ENCODE measurements around the gene ZNF138.

ZNF138 gene

DNA sequence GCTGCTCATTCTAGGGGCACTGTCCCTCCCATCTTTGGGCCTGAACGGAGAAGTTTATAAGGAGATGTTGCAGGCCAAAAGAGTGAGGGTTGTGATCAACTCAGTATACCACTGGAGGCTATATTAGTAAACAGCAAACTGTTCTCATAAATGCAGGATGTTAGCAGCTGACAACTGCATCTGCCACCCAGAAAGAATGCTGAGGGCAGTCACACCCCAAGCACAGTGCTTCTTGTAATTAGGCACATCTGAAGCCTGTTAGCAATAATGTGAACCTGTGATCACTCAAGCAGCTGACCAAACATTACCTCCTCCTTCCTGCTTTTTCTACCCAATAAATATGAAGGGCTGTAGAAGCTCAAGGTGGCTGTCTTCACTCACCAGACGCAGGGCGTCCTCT lies 38.4 kb upstream of the ZNF138 start:
- Histone ChIP-seq H3K23ac (ENCODE audit: low read length) (no peak overlapping the region), H3K27me3 (ENCODE audit: insufficient read depth, low read length) (no peaks in the 10 kb centered on the region), H3K9ac (ENCODE audit: low read length) (no peak overlapping the region), H3K4ac (ENCODE audit: low read depth, low read length) (no peak overlapping the region), H3K79me2 (ENCODE audit: control insufficient read depth, insufficient read depth, low read length, poor library complexity) (no peaks in the 10 kb centered on the region), H3K4me2 (ENCODE audit: low read length) (no peak overlapping the region), H2BK120ac (ENCODE audit: insufficient read depth, low read length, poor library complexity) (no peak overlapping the region), H3K36me3 (ENCODE audit: control insufficient read depth in 1 of 2, insufficient read depth in 2 of 2, low read length in 2 of 2) (no peaks in the 10 kb centered on the region), H4K91ac (ENCODE audit: low read depth, low read length) (no peak overlapping the region), H3K14ac (ENCODE audit: low read length) (no peak overlapping the region), H3K18ac (ENCODE audit: low read length) (no peak overlapping the region), H3K9me3 (ENCODE audit: insufficient read depth, low read depth, low read length) (peaks cover 12% of the 10 kb centered on the region), H2AFZ (ENCODE audit: insufficient read depth, low read length, poor library complexity) (no peak overlapping the region), H3K4me1 (ENCODE audit: control insufficient read depth in 1 of 2, insufficient read depth in 2 of 2, low read length in 2 of 2) (no peaks in the 10 kb centered on the region), H2AK5ac (ENCODE audit: low read length) (no peak overlapping the region), H3K79me1 (ENCODE audit: low read length) (no peaks in the 10 kb centered on the region), H4K12ac (ENCODE audit: low read depth, low read length) (no peak overlapping the region), H3K4me3 (ENCODE audit: low read depth, low read length) (no peak overlapping the region), H3K27ac (ENCODE audit: low read depth, low read length) (no peak overlapping the region), H4K8ac (ENCODE audit: low read depth, low read length) (no peak overlapping the region), H2BK12ac (ENCODE audit: low read length) (no peak overlapping the region), H2BK5ac (ENCODE audit: low read depth, low read length, poor library complexity) (no peak overlapping the region)
- peak; percentile 24 to 40 for DNase-seq
- WGBS (ENCODE audit: extremely low coverage, insufficient coverage, insufficient read length), result no CpG with 5 or more reads among the region's 3 CpGs

DNA sequence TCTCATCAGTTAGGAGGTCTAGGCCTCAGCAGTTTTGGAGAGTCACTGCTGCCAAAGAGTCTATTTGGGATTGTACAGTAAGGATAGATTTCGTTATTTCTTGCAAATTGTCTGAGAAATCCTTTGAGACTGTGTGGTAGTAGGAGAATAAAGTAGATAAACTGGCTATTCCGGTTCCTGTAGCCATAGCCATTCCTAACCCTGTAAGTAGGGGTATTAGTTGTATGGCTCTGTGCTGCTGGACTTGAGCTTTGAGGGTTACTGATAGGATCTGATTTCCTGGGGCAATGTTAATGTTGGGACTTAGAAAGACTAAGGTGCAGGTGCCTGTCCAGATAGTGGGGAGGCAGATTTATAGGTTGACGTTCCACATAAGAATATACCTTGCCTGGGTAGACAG lies 36.1 kb upstream of the ZNF138 start:
- Histone ChIP-seq H2AK5ac (ENCODE audit: low read length) (no peak overlapping the region), H3K27ac (ENCODE audit: low read depth, low read length) (no peak overlapping the region), H4K12ac (ENCODE audit: low read depth, low read length) (no peak overlapping the region), H2AFZ (ENCODE audit: insufficient read depth, low read length, poor library complexity) (no peak overlapping the region), H2BK120ac (ENCODE audit: insufficient read depth, low read length, poor library complexity) (no peak overlapping the region), H3K79me2 (ENCODE audit: control insufficient read depth, insufficient read depth, low read length, poor library complexity) (no peaks in the 10 kb centered on the region), H3K23ac (ENCODE audit: low read length) (no peak overlapping the region), H3K4ac (ENCODE audit: low read depth, low read length) (no peak overlapping the region), H4K8ac (ENCODE audit: low read depth, low read length) (no peak overlapping the region), H2BK5ac (ENCODE audit: low read depth, low read length, poor library complexity) (no peak overlapping the region), H2BK12ac (ENCODE audit: low read length) (no peak overlapping the region), H3K9me3 (ENCODE audit: insufficient read depth, low read depth, low read length) (peaks cover 8% of the 10 kb centered on the region), H3K27me3 (ENCODE audit: insufficient read depth, low read length) (no peaks in the 10 kb centered on the region), H3K18ac (ENCODE audit: low read length) (no peak overlapping the region), H3K14ac (ENCODE audit: low read length) (no peak overlapping the region), H3K4me2 (ENCODE audit: low read length) (no peak overlapping the region), H3K4me1 (ENCODE audit: control insufficient read depth in 1 of 2, insufficient read depth in 2 of 2, low read length in 2 of 2) (no peaks in the 10 kb centered on the region), H4K91ac (ENCODE audit: low read depth, low read length) (no peak overlapping the region), H3K79me1 (ENCODE audit: low read length) (no peaks in the 10 kb centered on the region), H3K9ac (ENCODE audit: low read length) (no peak overlapping the region), H3K36me3 (ENCODE audit: control insufficient read depth in 1 of 2, insufficient read depth in 2 of 2, low read length in 2 of 2) (no peaks in the 10 kb centered on the region), H3K4me3 (ENCODE audit: low read depth, low read length) (no peak overlapping the region)
- WGBS (ENCODE audit: extremely low coverage, insufficient coverage, insufficient read length), result no CpG with 5 or more reads among the region's 3 CpGs
- DNase-seq, result peak; percentile 34 to 71

DNA sequence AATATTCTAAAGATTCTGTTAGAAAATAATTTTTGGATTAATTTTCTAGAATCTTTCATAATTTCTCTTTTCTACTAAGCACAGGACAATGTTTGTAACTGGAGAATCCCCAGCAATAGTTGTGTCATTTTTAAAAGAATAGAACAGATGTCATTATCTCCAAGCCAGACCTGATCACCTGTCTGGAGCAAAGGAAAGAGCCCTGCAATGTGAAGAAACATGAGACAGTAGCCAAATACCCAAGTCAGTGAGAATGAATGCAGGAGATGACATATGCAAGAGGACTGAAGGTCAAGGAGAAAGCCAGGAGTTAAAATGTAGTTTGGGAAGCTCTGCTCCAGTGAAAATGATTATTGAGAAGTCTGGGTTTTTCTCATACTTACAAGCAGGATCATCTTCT lies 25.4 kb upstream of the ZNF138 start:
- H4K91ac ChIP-seq (ENCODE audit: low read depth, low read length), result no peak overlapping the region
- H3K36me3 ChIP-seq (ENCODE audit: control insufficient read depth in 1 of 2, insufficient read depth in 2 of 2, low read length in 2 of 2), result no peaks in the 10 kb centered on the region
- H2BK12ac ChIP-seq (ENCODE audit: low read length), result no peak overlapping the region
- H3K27ac ChIP-seq (ENCODE audit: low read depth, low read length), result no peak overlapping the region
- H2BK120ac ChIP-seq (ENCODE audit: insufficient read depth, low read length, poor library complexity), result no peak overlapping the region
- no peak overlapping the region for H3K4me2 ChIP-seq (ENCODE audit: low read length)
- no peaks in the 10 kb centered on the region for H3K79me2 ChIP-seq (ENCODE audit: control insufficient read depth, insufficient read depth, low read length, poor library complexity)
- H3K9me3 ChIP-seq (ENCODE audit: insufficient read depth, low read depth, low read length), result no peaks in the 10 kb centered on the region
- DNase-seq, result no peak
- no peak overlapping the region for H3K4me3 ChIP-seq (ENCODE audit: low read depth, low read length)
- H3K4ac ChIP-seq (ENCODE audit: low read depth, low read length), result no peak overlapping the region
- H3K18ac ChIP-seq (ENCODE audit: low read length), result no peak overlapping the region
- H2BK5ac ChIP-seq (ENCODE audit: low read depth, low read length, poor library complexity), result no peak overlapping the region
- no peak overlapping the region for H3K23ac ChIP-seq (ENCODE audit: low read length)
- H3K9ac ChIP-seq (ENCODE audit: low read length), result no peak overlapping the region
- H3K79me1 ChIP-seq (ENCODE audit: low read length), result no peaks in the 10 kb centered on the region
- no peaks in the 10 kb centered on the region for H3K27me3 ChIP-seq (ENCODE audit: insufficient read depth, low read length)
- no peak overlapping the region for H2AK5ac ChIP-seq (ENCODE audit: low read length)
- no peaks in the 10 kb centered on the region for H3K4me1 ChIP-seq (ENCODE audit: control insufficient read depth in 1 of 2, insufficient read depth in 2 of 2, low read length in 2 of 2)
- no peak overlapping the region for H4K8ac ChIP-seq (ENCODE audit: low read depth, low read length)
- no peak overlapping the region for H4K12ac ChIP-seq (ENCODE audit: low read depth, low read length)
- no peak overlapping the region for H3K14ac ChIP-seq (ENCODE audit: low read length)
- no peak overlapping the region for H2AFZ ChIP-seq (ENCODE audit: insufficient read depth, low read length, poor library complexity)

DNA sequence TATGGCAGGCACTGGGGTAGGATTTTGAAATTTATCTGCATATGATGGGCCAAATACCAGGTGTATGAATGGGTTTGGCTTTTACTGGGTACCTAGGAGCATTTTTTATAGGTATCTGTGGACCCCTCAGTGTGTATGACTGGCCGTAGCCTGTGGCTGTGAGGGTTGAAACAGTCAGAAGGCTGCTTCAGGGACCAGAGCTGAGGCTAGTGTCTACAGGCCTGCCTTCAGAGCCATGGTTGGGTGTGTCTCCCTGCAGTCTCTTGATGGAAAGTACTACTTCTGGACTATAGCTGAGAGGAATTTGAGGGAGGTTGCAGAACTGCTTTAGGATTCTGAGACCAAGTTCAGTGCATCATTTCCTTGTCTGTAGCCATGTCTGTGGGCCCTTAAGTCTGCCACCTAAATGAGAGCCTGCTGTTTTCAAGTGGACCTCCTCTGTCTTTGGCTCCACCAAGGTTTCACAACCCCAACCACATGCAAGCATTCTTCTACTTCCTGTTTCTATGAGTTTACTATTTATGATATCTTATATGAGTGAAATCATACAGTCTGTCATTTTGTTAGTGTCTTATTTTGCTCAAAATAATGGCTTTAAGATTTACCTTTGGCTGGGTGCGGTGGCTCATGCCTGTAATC lies 19.9 kb upstream of the ZNF138 start:
- no peak overlapping the region for H4K8ac ChIP-seq (ENCODE audit: low read depth, low read length)
- no peak overlapping the region for H3K14ac ChIP-seq (ENCODE audit: low read length)
- no peak overlapping the region for H3K18ac ChIP-seq (ENCODE audit: low read length)
- H2BK5ac ChIP-seq (ENCODE audit: low read depth, low read length, poor library complexity), result no peak overlapping the region
- no peak overlapping the region for H3K4me2 ChIP-seq (ENCODE audit: low read length)
- no peak overlapping the region for H3K27ac ChIP-seq (ENCODE audit: low read depth, low read length)
- no peak overlapping the region for H4K12ac ChIP-seq (ENCODE audit: low read depth, low read length)
- no peak for DNase-seq
- WGBS (ENCODE audit: extremely low coverage, insufficient coverage, insufficient read length), result no CpG with 5 or more reads among the region's 2 CpGs
- H3K27me3 ChIP-seq (ENCODE audit: insufficient read depth, low read length), result no peaks in the 10 kb centered on the region
- H3K36me3 ChIP-seq (ENCODE audit: control insufficient read depth in 1 of 2, insufficient read depth in 2 of 2, low read length in 2 of 2), result no peaks in the 10 kb centered on the region
- H3K79me2 ChIP-seq (ENCODE audit: control insufficient read depth, insufficient read depth, low read length, poor library complexity), result no peaks in the 10 kb centered on the region
- no peak overlapping the region for H2AK5ac ChIP-seq (ENCODE audit: low read length)
- no peak overlapping the region for H2BK12ac ChIP-seq (ENCODE audit: low read length)
- H3K79me1 ChIP-seq (ENCODE audit: low read length), result no peaks in the 10 kb centered on the region
- no peak overlapping the region for H3K23ac ChIP-seq (ENCODE audit: low read length)
- H3K4me3 ChIP-seq (ENCODE audit: low read depth, low read length), result no peak overlapping the region
- no peak overlapping the region for H2BK120ac ChIP-seq (ENCODE audit: insufficient read depth, low read length, poor library complexity)
- H2AFZ ChIP-seq (ENCODE audit: insufficient read depth, low read length, poor library complexity), result no peak overlapping the region
- no peaks in the 10 kb centered on the region for H3K4me1 ChIP-seq (ENCODE audit: control insufficient read depth in 1 of 2, insufficient read depth in 2 of 2, low read length in 2 of 2)
- H3K4ac ChIP-seq (ENCODE audit: low read depth, low read length), result no peak overlapping the region
- H3K9me3 ChIP-seq (ENCODE audit: insufficient read depth, low read depth, low read length), result peaks cover 2% of the 10 kb centered on the region
- H3K9ac ChIP-seq (ENCODE audit: low read length), result no peak overlapping the region
- no peak overlapping the region for H4K91ac ChIP-seq (ENCODE audit: low read depth, low read length)
